ENCODE measurements around the gene HP.
"Not testable (repeated sequence)": the region's sequence is repeated elsewhere in the genome, so short reads cannot be mapped to it uniquely, and the experiment has no call there.

Gene HP

GRCh38 chr16:72043058-72043457 is 11.2 kb upstream of the HP start:
- DNase-seq (ENCODE audit: low read depth in 2 of 3, low spot score in 2 of 3): no peak

GRCh38 chr16:72043539-72043938 is 10.8 kb upstream of the HP start:
- no peak for DNase-seq (ENCODE audit: low read depth in 2 of 3, low spot score in 2 of 3)

- DNase-seq (ENCODE audit: low read depth in 2 of 3, low spot score in 2 of 3): no peak
Measured at GRCh38 chr16:72044296-72044695, 10.0 kb upstream of the HP start.

- no peak for DNase-seq (ENCODE audit: low read depth in 2 of 3, low spot score in 2 of 3)
Measured at GRCh38 chr16:72044825-72045359, 9.4 kb upstream of the HP start.

- DNase-seq (ENCODE audit: low read depth in 2 of 3, low spot score in 2 of 3): no peak
Measured at GRCh38 chr16:72049110-72049509, 5.2 kb upstream of the HP start.

- DNase-seq (ENCODE audit: low read depth in 2 of 3, low spot score in 2 of 3): no peak
Measured at GRCh38 chr16:72050769-72051464, 3.4 kb upstream of the HP start.

- DNase-seq (ENCODE audit: low read depth in 2 of 3, low spot score in 2 of 3): no peak
Measured at GRCh38 chr16:72051818-72052217, 2.5 kb upstream of the HP start.

GRCh38 chr16:72055911-72056310 is 1.6 kb downstream of the HP start:
- no peak for DNase-seq (ENCODE audit: low read depth in 2 of 3, low spot score in 2 of 3)

GRCh38 chr16:72057313-72057712 is 3.0 kb downstream of the HP start:
- DNase-seq (ENCODE audit: low read depth in 2 of 3, low spot score in 2 of 3): not testable (repeated sequence)

GRCh38 chr16:72059060-72059459 is 4.8 kb downstream of the HP start:
- not testable (repeated sequence) for DNase-seq (ENCODE audit: low read depth in 2 of 3, low spot score in 2 of 3)

- DNase-seq (ENCODE audit: low read depth in 2 of 3, low spot score in 2 of 3): no peak
Measured at GRCh38 chr16:72060405-72060804, 6.1 kb downstream of the HP start.

- DNase-seq (ENCODE audit: low read depth in 2 of 3, low spot score in 2 of 3): no peak
Measured at GRCh38 chr16:72061564-72061963, 7.3 kb downstream of the HP start.

- DNase-seq (ENCODE audit: low read depth in 2 of 3, low spot score in 2 of 3): no peak
Measured at GRCh38 chr16:72064361-72064894, 10.1 kb downstream of the HP start.

- DNase-seq (ENCODE audit: low read depth in 2 of 3, low spot score in 2 of 3): no peak
Measured at GRCh38 chr16:72066747-72067146, 12.4 kb downstream of the HP start.

- no peak for DNase-seq (ENCODE audit: low read depth in 2 of 3, low spot score in 2 of 3)
Measured at GRCh38 chr16:72068930-72069329, 14.6 kb downstream of the HP start.

GRCh38 chr16:72072514-72073342 is 18.4 kb downstream of the HP start:
- no peak for DNase-seq (ENCODE audit: low read depth in 2 of 3, low spot score in 2 of 3)

- no peak for DNase-seq (ENCODE audit: low read depth in 2 of 3, low spot score in 2 of 3)
Measured at GRCh38 chr16:72073560-72074230, 19.4 kb downstream of the HP start.

GRCh38 chr16:72075067-72075466 is 20.8 kb downstream of the HP start:
- not testable (repeated sequence) for DNase-seq (ENCODE audit: low read depth in 2 of 3, low spot score in 2 of 3)

- not testable (repeated sequence) for DNase-seq (ENCODE audit: low read depth in 2 of 3, low spot score in 2 of 3)
Measured at GRCh38 chr16:72076991-72077706, 22.8 kb downstream of the HP start.

- DNase-seq (ENCODE audit: low read depth in 2 of 3, low spot score in 2 of 3): no peak
Measured at GRCh38 chr16:72083778-72084404, 29.6 kb downstream of the HP start.

All from activated CD8-positive, alpha-beta memory T cell treated with anti-CD3 and anti-CD28 coated beads for 48 hours (primary cell).